ENCODE measurements around the gene IGFL4. TPM values are rescaled to one million over a fixed set of nuclear protein-coding genes. Genes with fewer than 3 reads are reported as not detected.

The IGFL4 gene
- total and polyA plus RNA-seq, 9 of the 15 experiments (the other 6 are each of a cell fraction or from before 2014, with no cell fraction given), result not detected

- no peak for TF ChIP-seq ATF4 (CRISPR knock-in tag; IDR thresholded peaks at IDR 0.05)
- no peak for TF ChIP-seq ZFP1 (CRISPR knock-in tag; IDR thresholded peaks at IDR 0.05)
- no peak for TF ChIP-seq HMBOX1 (IDR thresholded peaks at IDR 0.05)
- 0 out of 2 replicates have a peak, but pooled peaks have one; percentile 28 for TF ChIP-seq MYNN (IDR thresholded peaks at IDR 0.05)
- no peak for TF ChIP-seq MYNN (CRISPR knock-in tag; IDR thresholded peaks at IDR 0.05)
- no peak for TF ChIP-seq SMAD2 (IDR thresholded peaks at IDR 0.05; ENCODE audit: low read depth, low read length)
- peak; percentile 66 for TF ChIP-seq VEZF1 (CRISPR knock-in tag; IDR thresholded peaks at IDR 0.05)
- TF ChIP-seq SP2 (IDR thresholded peaks at IDR 0.05; ENCODE audit: extremely low read depth, low read depth, low read length, poor library complexity, severe bottlenecking), result no peak
- no peak for TF ChIP-seq ZKSCAN1 (IDR thresholded peaks at IDR 0.05; ENCODE audit: low read depth, low read length)
- no peak for TF ChIP-seq ZNF589 (CRISPR knock-in tag; IDR thresholded peaks at IDR 0.05; ENCODE audit: low read depth)
- no peak for TF ChIP-seq SOX6 (IDR thresholded peaks at IDR 0.05)
- TF ChIP-seq KLF1 (tag; IDR thresholded peaks at IDR 0.05), result no peak
- TF ChIP-seq ZNF740 (CRISPR knock-in tag; IDR thresholded peaks at IDR 0.05), result 0 out of 2 replicates have a peak, but pooled peaks have one; percentile 38
- TF ChIP-seq ZNF740 (tag; IDR thresholded peaks at IDR 0.05), result no peak
- TF ChIP-seq ADNP (tag; IDR thresholded peaks at IDR 0.05), result no peak
- no peak for TF ChIP-seq XRCC5 (IDR thresholded peaks at IDR 0.05; ENCODE audit: low read depth, low read length)
- no peak for TF ChIP-seq NR3C1 (CRISPR knock-in tag; IDR thresholded peaks at IDR 0.05)
- TF ChIP-seq ZBTB2 (IDR thresholded peaks at IDR 0.05), result no peak
- TF ChIP-seq CREM (IDR thresholded peaks at IDR 0.05; ENCODE audit: low read depth), result peak; percentile 45; the same call in 1 of the 2 replicates
- TF ChIP-seq TOE1 (IDR thresholded peaks at IDR 0.05; ENCODE audit: borderline replicate concordance), result no peak
- TF ChIP-seq TOE1 (CRISPR knock-in tag; IDR thresholded peaks at IDR 0.05; ENCODE audit: borderline replicate concordance, low read depth), result 0 out of 2 replicates have a peak, but pooled peaks have one; percentile 58
- no peak for TF ChIP-seq ZNF24 (IDR thresholded peaks at IDR 0.05)
- 0 out of 2 replicates have a peak, but pooled peaks have one; percentile 13 for TF ChIP-seq TFAP4 (CRISPR knock-in tag; IDR thresholded peaks at IDR 0.05; ENCODE audit: borderline replicate concordance)
- no peak for TF ChIP-seq MTA2 (IDR thresholded peaks at IDR 0.05; ENCODE audit: low read depth)
These were observed 24.2 kb downstream of the IGFL4 start (continued) for GRCh38 chr19:46016426-46017094.
